ENCODE measurements around the gene SORCS2. TPM values are rescaled to one million over a fixed set of nuclear protein-coding genes. Genes with fewer than 3 reads are reported as not detected.

The SORCS2 gene
- total and polyA plus RNA-seq, 4 donors: 0.05 to 8.4 (median 1.8) TPM

GRCh38 chr4:7558436-7558835, 366.1 kb downstream of the SORCS2 start:
- no peaks in the 10 kb centered on the region for H3K27me3 ChIP-seq (ENCODE audit: control insufficient read depth in 1 of 2, insufficient read depth in 2 of 2, low read length in 1 of 2)
- H3K9me3 ChIP-seq (ENCODE audit: control insufficient read depth, low read length): peaks cover 7% of the 10 kb centered on the region
- no peaks in the 10 kb centered on the region for H3K36me3 ChIP-seq (ENCODE audit: control insufficient read depth in 1 of 2, insufficient read depth in 2 of 2, low read length in 1 of 2)
- WGBS, 2 donors: 97 to 98% methylated on average over 7 of the region's 7 CpGs
- DNase-seq (peak in 1 of 2 donors; percentile 31), ATAC-seq (ENCODE audit: low FRiP score) (no peak)
- no peak overlapping the region for H3K27ac ChIP-seq (ENCODE audit: low read depth in 1 of 2, low read length in 2 of 2)
- intact Hi-C loops (cut with DNase I): no loop called here
- no peaks in the 10 kb centered on the region for H3K4me1 ChIP-seq (ENCODE audit: control insufficient read depth in 1 of 2, insufficient read depth in 2 of 2, low read length in 2 of 2)
- H3K4me3 ChIP-seq (ENCODE audit: low read length in 2 of 2): no peak overlapping the region

- 88 to 89% methylated on average over 6 to 7 of the region's 7 CpGs for WGBS, 2 donors
- Histone ChIP-seq H3K36me3 (ENCODE audit: control insufficient read depth in 1 of 2, insufficient read depth in 2 of 2, low read length in 1 of 2) (no peaks in the 10 kb centered on the region), H3K4me3 (ENCODE audit: low read length in 2 of 2) (no peak overlapping the region), H3K27ac (ENCODE audit: low read depth in 1 of 2, low read length in 2 of 2) (no peak overlapping the region), H3K27me3 (ENCODE audit: control insufficient read depth in 1 of 2, insufficient read depth in 2 of 2, low read length in 1 of 2) (no peaks in the 10 kb centered on the region), H3K4me1 (ENCODE audit: control insufficient read depth in 1 of 2, insufficient read depth in 2 of 2, low read length in 2 of 2) (no peaks in the 10 kb centered on the region), H3K9me3 (ENCODE audit: control insufficient read depth, low read length) (peaks cover under 1% of the 10 kb centered on the region)
- DNase-seq (no peak), ATAC-seq (ENCODE audit: low FRiP score) (no peak)
- intact Hi-C loops (cut with DNase I): no loop called here
Observed at GRCh38 chr4:7559316-7559715, 367.0 kb downstream of the SORCS2 start.

GRCh38 chr4:7559741-7560395, 367.5 kb downstream of the SORCS2 start:
- Histone ChIP-seq H3K4me3 (ENCODE audit: low read length in 2 of 2) (no peak overlapping the region), H3K27me3 (ENCODE audit: control insufficient read depth in 1 of 2, insufficient read depth in 2 of 2, low read length in 1 of 2) (no peaks in the 10 kb centered on the region), H3K9me3 (ENCODE audit: control insufficient read depth, low read length) (no peaks in the 10 kb centered on the region), H3K27ac (ENCODE audit: low read depth in 1 of 2, low read length in 2 of 2) (no peak overlapping the region), H3K36me3 (ENCODE audit: control insufficient read depth in 1 of 2, insufficient read depth in 2 of 2, low read length in 1 of 2) (no peaks in the 10 kb centered on the region), H3K4me1 (ENCODE audit: control insufficient read depth in 1 of 2, insufficient read depth in 2 of 2, low read length in 2 of 2) (no peaks in the 10 kb centered on the region)
- intact Hi-C loops (cut with DNase I): no loop called here
- no peak for DNase-seq
- 84 to 85% methylated on average over 16 of the region's 16 CpGs for WGBS, 2 donors
- ATAC-seq (ENCODE audit: low FRiP score): no peak

- no peaks in the 10 kb centered on the region for H3K9me3 ChIP-seq (ENCODE audit: control insufficient read depth, low read length)
- DNase-seq (no peak), ATAC-seq (ENCODE audit: low FRiP score) (no peak)
- no peak overlapping the region for H3K27ac ChIP-seq (ENCODE audit: low read depth in 1 of 2, low read length in 2 of 2)
- H3K36me3 ChIP-seq (ENCODE audit: control insufficient read depth in 1 of 2, insufficient read depth in 2 of 2, low read length in 1 of 2): no peaks in the 10 kb centered on the region
- no peaks in the 10 kb centered on the region for H3K4me1 ChIP-seq (ENCODE audit: control insufficient read depth in 1 of 2, insufficient read depth in 2 of 2, low read length in 2 of 2)
- intact Hi-C loops (cut with DNase I): no loop called here
- H3K27me3 ChIP-seq (ENCODE audit: control insufficient read depth in 1 of 2, insufficient read depth in 2 of 2, low read length in 1 of 2): no peaks in the 10 kb centered on the region
- WGBS, 2 donors: 87 to 89% methylated on average over 2 of the region's 2 CpGs
- no peak overlapping the region for H3K4me3 ChIP-seq (ENCODE audit: low read length in 2 of 2)
Observed at GRCh38 chr4:7561557-7561956, 369.2 kb downstream of the SORCS2 start.

DNA sequence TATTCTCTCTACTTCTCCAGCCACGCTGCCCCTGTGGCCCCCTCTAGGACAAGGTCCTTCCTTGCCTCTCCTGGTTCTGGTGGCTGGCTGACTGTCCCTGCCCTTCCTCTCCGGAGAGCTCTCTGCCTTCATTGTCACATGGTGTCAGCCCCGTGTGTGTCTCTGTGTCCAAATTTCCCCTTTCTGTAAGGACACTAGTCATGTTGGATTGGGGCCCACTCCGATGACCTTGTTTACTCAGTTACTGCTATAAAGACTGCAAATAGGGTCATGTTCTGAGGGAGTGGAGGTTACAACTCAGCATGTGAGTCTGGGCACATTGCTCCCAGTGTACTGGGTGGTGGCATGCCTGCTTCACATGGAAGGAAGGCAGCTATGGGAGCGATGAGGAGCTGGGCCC, 371.9 kb downstream of the SORCS2 start:
- no peaks in the 10 kb centered on the region for H3K4me1 ChIP-seq (ENCODE audit: control insufficient read depth in 1 of 2, insufficient read depth in 2 of 2, low read length in 2 of 2)
- 74 to 82% methylated on average over 5 of the region's 5 CpGs for WGBS, 2 donors
- no peak overlapping the region for H3K4me3 ChIP-seq (ENCODE audit: low read length in 2 of 2)
- DNase-seq (no peak), ATAC-seq (ENCODE audit: low FRiP score) (no peak)
- no peaks in the 10 kb centered on the region for H3K36me3 ChIP-seq (ENCODE audit: control insufficient read depth in 1 of 2, insufficient read depth in 2 of 2, low read length in 1 of 2)
- no peaks in the 10 kb centered on the region for H3K27me3 ChIP-seq (ENCODE audit: control insufficient read depth in 1 of 2, insufficient read depth in 2 of 2, low read length in 1 of 2)
- intact Hi-C loops (cut with DNase I): no loop called here
- H3K9me3 ChIP-seq (ENCODE audit: control insufficient read depth, low read length): no peaks in the 10 kb centered on the region
- H3K27ac ChIP-seq (ENCODE audit: low read depth in 1 of 2, low read length in 2 of 2): no peak overlapping the region

DNA sequence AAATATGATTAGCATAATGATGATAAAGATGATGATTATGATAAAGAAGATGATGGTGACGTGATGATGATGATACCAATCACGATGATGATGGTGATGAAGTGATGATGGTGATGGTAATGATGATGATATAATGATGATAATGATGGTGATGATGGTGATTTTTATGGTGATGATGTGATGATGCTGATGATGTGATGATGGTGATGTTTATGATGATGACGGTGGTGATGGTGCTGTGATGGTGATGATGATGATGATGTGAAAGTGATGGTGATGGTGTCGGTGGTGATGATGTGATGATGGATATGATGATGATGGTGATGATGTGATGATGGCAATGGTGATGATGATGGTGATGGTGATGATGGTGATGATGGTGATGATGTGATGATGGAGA, 373.1 kb downstream of the SORCS2 start:
- no peaks in the 10 kb centered on the region for H3K36me3 ChIP-seq (ENCODE audit: control insufficient read depth in 1 of 2, insufficient read depth in 2 of 2, low read length in 1 of 2)
- H3K27ac ChIP-seq (ENCODE audit: low read depth in 1 of 2, low read length in 2 of 2): no peak overlapping the region
- no peaks in the 10 kb centered on the region for H3K4me1 ChIP-seq (ENCODE audit: control insufficient read depth in 1 of 2, insufficient read depth in 2 of 2, low read length in 2 of 2)
- no peak for DNase-seq
- no peak overlapping the region for H3K4me3 ChIP-seq (ENCODE audit: low read length in 2 of 2)
- intact Hi-C loops (cut with DNase I): no loop called here
- no peak for ATAC-seq (ENCODE audit: low FRiP score)
- no peaks in the 10 kb centered on the region for H3K9me3 ChIP-seq (ENCODE audit: control insufficient read depth, low read length)
- no peaks in the 10 kb centered on the region for H3K27me3 ChIP-seq (ENCODE audit: control insufficient read depth in 1 of 2, insufficient read depth in 2 of 2, low read length in 1 of 2)
- 89 to 93% methylated on average over 4 of the region's 4 CpGs for WGBS, 2 donors

DNA sequence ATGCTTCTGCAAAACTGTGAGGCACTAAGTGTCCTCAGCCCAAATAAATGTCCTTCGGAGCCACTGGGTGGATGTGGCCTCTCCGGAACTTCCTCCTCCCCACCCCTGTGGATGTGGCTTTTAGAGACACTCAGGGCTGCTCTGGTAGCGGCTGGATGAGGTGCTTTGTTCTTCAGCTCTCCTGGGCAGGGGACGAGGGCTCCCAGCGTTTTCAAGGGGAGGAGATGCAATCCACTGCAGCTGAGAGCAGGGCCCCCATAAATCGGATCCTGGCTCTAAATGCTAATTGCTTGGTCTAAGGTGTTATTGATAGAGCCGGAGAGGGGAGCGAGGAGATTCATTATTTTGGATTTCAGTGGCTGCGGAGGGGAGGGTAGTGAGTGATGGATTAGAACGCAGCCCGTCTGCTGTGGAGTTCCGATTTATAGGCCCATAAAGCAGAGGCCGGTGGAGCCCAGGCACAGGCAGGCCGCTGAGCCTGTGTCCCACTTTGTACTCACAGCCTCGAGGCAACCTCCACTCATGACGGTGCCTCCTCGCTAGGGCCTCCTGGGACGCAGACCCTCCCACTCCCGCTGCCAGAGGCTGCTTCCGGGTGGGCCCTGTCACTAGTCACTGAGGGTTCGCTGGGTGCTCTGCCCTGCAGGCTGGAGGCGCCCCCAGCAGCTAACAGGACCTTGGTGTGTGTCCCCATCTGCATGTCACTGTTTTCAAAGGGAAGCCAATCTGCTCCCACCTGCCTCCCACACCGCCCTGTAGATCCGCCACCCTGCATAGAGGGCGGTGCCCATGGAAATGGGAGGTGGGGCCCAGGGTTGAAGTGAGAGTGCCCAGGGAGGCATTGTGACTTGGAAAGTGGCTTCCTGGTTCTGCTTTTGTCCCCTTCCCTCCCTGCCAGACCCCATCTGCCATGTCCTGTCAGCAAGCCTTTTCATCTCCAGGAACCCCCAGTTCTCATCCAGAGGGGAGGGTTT, 377.8 kb downstream of the SORCS2 start:
- intact Hi-C loops (cut with DNase I): no loop called here
- 60 to 68% methylated on average over 25 of the region's 25 CpGs for WGBS, 2 donors

DNA sequence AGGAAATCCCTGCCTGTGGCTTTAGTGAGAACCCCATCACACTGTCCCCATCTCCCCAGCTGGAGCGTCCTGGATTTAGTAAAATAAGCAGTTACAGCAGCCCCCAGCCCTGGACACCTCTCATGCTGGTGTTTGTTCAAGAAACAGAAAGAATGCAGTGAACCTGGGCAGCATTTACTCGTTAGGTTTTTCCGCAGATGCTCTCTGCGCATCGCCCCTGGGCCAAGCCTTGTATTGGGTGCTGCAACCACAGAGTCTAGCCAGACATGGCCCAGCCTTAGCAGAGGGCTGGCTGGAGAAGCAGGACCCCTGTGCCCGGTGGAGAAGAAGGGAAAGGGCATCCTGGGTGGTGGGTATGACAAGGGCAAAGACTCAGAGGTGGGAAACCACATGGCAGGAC, 378.7 kb downstream of the SORCS2 start:
- intact Hi-C loops (cut with DNase I): no loop called here

More for the DNA sequence above, 377.8 kb downstream of the SORCS2 start:
- no peak for ATAC-seq (ENCODE audit: low FRiP score)
- no peaks in the 10 kb centered on the region for H3K4me1 ChIP-seq (ENCODE audit: control insufficient read depth in 1 of 2, insufficient read depth in 2 of 2, low read length in 2 of 2)
- peaks cover 3% of the 10 kb centered on the region for H3K9me3 ChIP-seq (ENCODE audit: control insufficient read depth, low read length)
- H3K27ac ChIP-seq (ENCODE audit: low read depth in 1 of 2, low read length in 2 of 2): no peak overlapping the region
- no peaks in the 10 kb centered on the region for H3K27me3 ChIP-seq (ENCODE audit: control insufficient read depth in 1 of 2, insufficient read depth in 2 of 2, low read length in 1 of 2)
- DNase-seq: no peak
- H3K36me3 ChIP-seq (ENCODE audit: control insufficient read depth in 1 of 2, insufficient read depth in 2 of 2, low read length in 1 of 2): no peaks in the 10 kb centered on the region
- no peak overlapping the region for H3K4me3 ChIP-seq (ENCODE audit: low read length in 2 of 2)

More for the DNA sequence above, 378.7 kb downstream of the SORCS2 start:
- H3K36me3 ChIP-seq (ENCODE audit: control insufficient read depth in 1 of 2, insufficient read depth in 2 of 2, low read length in 1 of 2): no peaks in the 10 kb centered on the region
- peaks cover 5% of the 10 kb centered on the region for H3K9me3 ChIP-seq (ENCODE audit: control insufficient read depth, low read length)
- DNase-seq: no peak
- H3K27me3 ChIP-seq (ENCODE audit: control insufficient read depth in 1 of 2, insufficient read depth in 2 of 2, low read length in 1 of 2): peaks cover 0 to 1% of the 10 kb centered on the region in 2 donors
- no peak overlapping the region for H3K27ac ChIP-seq (ENCODE audit: low read depth in 1 of 2, low read length in 2 of 2)
- no peak overlapping the region for H3K4me3 ChIP-seq (ENCODE audit: low read length in 2 of 2)
- WGBS, 2 donors: 65 to 75% methylated on average over 5 to 6 of the region's 6 CpGs
- no peaks in the 10 kb centered on the region for H3K4me1 ChIP-seq (ENCODE audit: control insufficient read depth in 1 of 2, insufficient read depth in 2 of 2, low read length in 2 of 2)
- ATAC-seq (ENCODE audit: low FRiP score): no peak

Data from aorta (tissue), 5 donors.